H1 (cell line): ENCODE measurements around the gene PPP1R1A. TPM values are rescaled to one million over a fixed set of nuclear protein-coding genes. Genes with fewer than 3 reads are reported as not detected.

Experiments used
- CBX5 ChIP-seq: fragments of 300-800, 300-1000 bp; sonication (generic); IDR thresholded peaks from 2 replicates; pipeline ENCODE4 v1.7.1; 2016; ENCODE audit warnings: antibody characterized with exemption, low read length, low read depth
- CHD7 ChIP-seq: fragments of 300-600 bp; sonication (generic); IDR thresholded peaks from 2 replicates; pipeline ENCODE4 v1.7.1; 2012; ENCODE audit warnings: low read length, moderate library complexity, mild to moderate bottlenecking, inconsistent platforms; ENCODE audit not compliant: insufficient replicate concordance
- CREB1 ChIP-seq: IDR thresholded peaks from 2 replicates; pipeline ENCODE4 v1.6.1; 2012; ENCODE audit warnings: inconsistent platforms
- PHF8 ChIP-seq: fragments of 200-600 bp; sonication (generic); conservative IDR thresholded peaks from 2 replicates; pipeline ENCODE4 v1.7.1; 2012; ENCODE audit warnings: low read depth, mild to moderate bottlenecking, inconsistent platforms, low read length, moderate library complexity
- RNF2 ChIP-seq: fragments of 200-900, 300-1000 bp; sonication (generic); IDR thresholded peaks from 2 replicates; pipeline ENCODE4 v1.7.1; 2016; ENCODE audit warnings: borderline replicate concordance, low read depth, mild to moderate bottlenecking, antibody characterized with exemption, low read length; ENCODE audit not compliant: poor library complexity, severe bottlenecking; ENCODE audit errors: missing control alignments
- SIRT6 ChIP-seq: IDR thresholded peaks from one replicate; pipeline ENCODE4 v1.7.1; 2012; ENCODE audit warnings: low read length, inconsistent platforms
- SUZ12 ChIP-seq: fragments of 200-600 bp; sonication (generic); IDR thresholded peaks from 2 replicates; pipeline ENCODE4 v1.6.1; 2012; ENCODE audit warnings: mild to moderate bottlenecking, inconsistent platforms, low read length, moderate library complexity, mixed read lengths
- ZNF274 ChIP-seq: IDR thresholded peaks from 2 replicates; pipeline ENCODE4 v1.7.0; 2012; ENCODE audit warnings: low read length, borderline replicate concordance; ENCODE audit errors: extremely low read depth
- polyA plus RNA-seq, 7 experiments: library from polyadenylated mRNA; depleted of rRNA in 3 of 7; stranded (reverse) in 5 of 7; unstranded in 2 of 7; fragments of >200 nt in 5 of 7; fragments of 200-250 nt in 2 of 7; gene quantifications; 1 replicate in 5 of 7; 2 replicates in 1 of 7; 4 replicates in 1 of 7; pipeline versions ENCODE4 v1.2.1 to v1.2.3, GENCODE V29; 2011 to 2013; ENCODE audit warnings: missing spikeins in 2 of 7, mixed read lengths in 2 of 7
- total RNA-seq: library from RNA; stranded (reverse); fragmentation: NEBNext Ultra II Directional; extraction: Animal tissue kit (Norgen Biotek cat#: 25700); gene quantifications from 2 replicates; pipeline ENCODE4 v1.2.1, GENCODE V29; 2021

Gene PPP1R1A
- total and polyA plus RNA-seq, 2 of the 8 experiments (the other 6 are each of a cell fraction or from before 2014, with no cell fraction given), result 5.8 to 13.1 TPM

GRCh38 chr12:54578778-54579177, 9.7 kb downstream of the PPP1R1A start (continued):
- TF ChIP-seq PHF8 (no peak), CHD7 (no peak), CREB1 (no peak), SUZ12 (no peak), ZNF274 (no peak), SIRT6 (no peak), RNF2 (no peak), CBX5 (no peak)
